Measurements from ENCODE around the gene RALGAPB.

The RALGAPB gene

GRCh38 chr20:38563802-38564431 is 91.3 kb downstream of the RALGAPB start:
- H3K4me3 ChIP-seq (ENCODE audit: low read depth, low read length) = no peak overlapping the region
- no peak for DNase-seq (ENCODE audit: low read depth, low spot score)
- TF ChIP-seq CTCF (IDR thresholded peaks at IDR 0.05; ENCODE audit: insufficient read depth, low read length, missing control alignments) = no peak
- CTCF ChIA-PET = interaction anchor here (0.9 to 1.1 kb wide), 2 partner anchors 8 to 18 kb away, joined by 3 read pairs; no protein-coding TSS in a partner anchor
- POLR2A ChIA-PET = no interaction called here

GRCh38 chr20:38564680-38565079 is 92.0 kb downstream of the RALGAPB start:
- no peak for DNase-seq (ENCODE audit: low read depth, low spot score)
- H3K4me3 ChIP-seq (ENCODE audit: low read depth, low read length) = no peak overlapping the region
- ChIA-PET POLR2A (no interaction called here), CTCF (no interaction called here)
- no peak for TF ChIP-seq CTCF (IDR thresholded peaks at IDR 0.05; ENCODE audit: insufficient read depth, low read length, missing control alignments)

GRCh38 chr20:38566036-38566598 is 93.5 kb downstream of the RALGAPB start:
- CTCF ChIA-PET = interaction anchor here (0.9 kb wide), 1 partner anchor 10 kb away, joined by 3 read pairs; no protein-coding TSS in a partner anchor
- no peak overlapping the region for H3K4me3 ChIP-seq (ENCODE audit: low read depth, low read length)
- POLR2A ChIA-PET = no interaction called here
- no peak for DNase-seq (ENCODE audit: low read depth, low spot score)
- no peak for TF ChIP-seq CTCF (IDR thresholded peaks at IDR 0.05; ENCODE audit: insufficient read depth, low read length, missing control alignments)

GRCh38 chr20:38569747-38570525 is 97.3 kb downstream of the RALGAPB start:
- POLR2A ChIA-PET = no interaction called here
- no peak for TF ChIP-seq CTCF (IDR thresholded peaks at IDR 0.05; ENCODE audit: insufficient read depth, low read length, missing control alignments)
- CTCF ChIA-PET = no interaction called here
- no peak for DNase-seq (ENCODE audit: low read depth, low spot score)
- H3K4me3 ChIP-seq (ENCODE audit: low read depth, low read length) = no peak overlapping the region

- no peak for TF ChIP-seq CTCF (IDR thresholded peaks at IDR 0.05; ENCODE audit: insufficient read depth, low read length, missing control alignments)
- no peak for DNase-seq (ENCODE audit: low read depth, low spot score)
- H3K4me3 ChIP-seq (ENCODE audit: low read depth, low read length) = no peak overlapping the region
- CTCF ChIA-PET = interaction anchor here (1.2 kb wide), 1 partner anchor 126 kb away, joined by 3 read pairs; no protein-coding TSS in a partner anchor
- POLR2A ChIA-PET = no interaction called here
Observed at GRCh38 chr20:38573413-38573812, 100.8 kb downstream of the RALGAPB start.

- DNase-seq (ENCODE audit: low read depth, low spot score) = no peak
- POLR2A ChIA-PET = no interaction called here
Observed at GRCh38 chr20:38579219-38579910, 106.7 kb downstream of the RALGAPB start.

More at GRCh38 chr20:38579219-38579910, 106.7 kb downstream of the RALGAPB start:
- no peak overlapping the region for H3K4me3 ChIP-seq (ENCODE audit: low read depth, low read length)
- CTCF ChIA-PET = no interaction called here
- TF ChIP-seq CTCF (IDR thresholded peaks at IDR 0.05; ENCODE audit: insufficient read depth, low read length, missing control alignments) = no peak
